ENCODE results near the gene LRMDA.

The LRMDA gene

DNA sequence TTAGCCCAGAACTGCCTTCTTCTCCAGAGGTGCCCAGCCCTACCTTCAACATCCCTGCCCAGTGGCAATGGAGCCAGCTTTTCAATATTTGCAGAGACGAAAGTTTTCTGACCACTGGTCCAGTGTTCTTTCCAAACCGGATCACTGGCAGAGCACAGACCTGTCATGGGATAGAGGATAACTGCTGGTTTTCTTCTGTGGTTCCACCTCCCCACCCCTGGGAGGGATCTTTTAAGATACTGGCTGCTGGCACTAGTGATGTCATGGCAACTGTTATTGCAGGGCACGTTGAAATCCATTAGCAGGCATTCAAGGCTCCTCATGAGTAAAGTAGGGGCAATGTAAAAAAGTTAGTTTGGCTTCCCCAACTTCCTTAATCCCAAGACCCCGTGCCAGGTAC is 387.1 kb downstream of the LRMDA start:
- Histone ChIP-seq H2AFZ (ENCODE audit: low read length) (no peak overlapping the region), H3K4me3 (ENCODE audit: low read length, poor library complexity, severe bottlenecking) (no peak overlapping the region), H3K9ac (ENCODE audit: low read depth, low read length, poor library complexity, severe bottlenecking) (no peak overlapping the region), H3F3A (ENCODE audit: low read depth) (no peaks in the 10 kb centered on the region), H3K9me2 (replicated peaks; ENCODE audit: low read depth, low read length) (no peaks in the 10 kb centered on the region), H3K4me1 (ENCODE audit: insufficient read depth, low read length, poor library complexity, severe bottlenecking) (no peaks in the 10 kb centered on the region), H3K4me2 (ENCODE audit: low read depth, low read length, poor library complexity, severe bottlenecking) (no peak overlapping the region), H3K9me3 (ENCODE audit: insufficient read depth, low read depth, low read length) (no peaks in the 10 kb centered on the region), H3K27me3 (ENCODE audit: insufficient read depth, low read length, poor library complexity, severe bottlenecking) (no peaks in the 10 kb centered on the region), H3K36me3 (ENCODE audit: insufficient read depth, low read length) (no peaks in the 10 kb centered on the region), H4K20me1 (ENCODE audit: insufficient read depth, low read length, poor library complexity, severe bottlenecking) (no peaks in the 10 kb centered on the region), H3K79me2 (ENCODE audit: insufficient read depth, low read length) (no peaks in the 10 kb centered on the region)
- TF ChIP-seq, protein P1, sequence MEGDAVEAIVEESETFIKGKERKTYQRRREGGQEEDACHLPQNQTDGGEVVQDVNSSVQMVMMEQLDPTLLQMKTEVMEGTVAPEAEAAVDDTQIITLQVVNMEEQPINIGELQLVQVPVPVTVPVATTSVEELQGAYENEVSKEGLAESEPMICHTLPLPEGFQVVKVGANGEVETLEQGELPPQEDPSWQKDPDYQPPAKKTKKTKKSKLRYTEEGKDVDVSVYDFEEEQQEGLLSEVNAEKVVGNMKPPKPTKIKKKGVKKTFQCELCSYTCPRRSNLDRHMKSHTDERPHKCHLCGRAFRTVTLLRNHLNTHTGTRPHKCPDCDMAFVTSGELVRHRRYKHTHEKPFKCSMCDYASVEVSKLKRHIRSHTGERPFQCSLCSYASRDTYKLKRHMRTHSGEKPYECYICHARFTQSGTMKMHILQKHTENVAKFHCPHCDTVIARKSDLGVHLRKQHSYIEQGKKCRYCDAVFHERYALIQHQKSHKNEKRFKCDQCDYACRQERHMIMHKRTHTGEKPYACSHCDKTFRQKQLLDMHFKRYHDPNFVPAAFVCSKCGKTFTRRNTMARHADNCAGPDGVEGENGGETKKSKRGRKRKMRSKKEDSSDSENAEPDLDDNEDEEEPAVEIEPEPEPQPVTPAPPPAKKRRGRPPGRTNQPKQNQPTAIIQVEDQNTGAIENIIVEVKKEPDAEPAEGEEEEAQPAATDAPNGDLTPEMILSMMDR (conservative IDR thresholded peaks at IDR 0.05; ENCODE audit: low read length) = no peak
- TF ChIP-seq EZH2phosphoT487 (IDR thresholded peaks at IDR 0.05; ENCODE audit: borderline replicate concordance) = no peak

DNA sequence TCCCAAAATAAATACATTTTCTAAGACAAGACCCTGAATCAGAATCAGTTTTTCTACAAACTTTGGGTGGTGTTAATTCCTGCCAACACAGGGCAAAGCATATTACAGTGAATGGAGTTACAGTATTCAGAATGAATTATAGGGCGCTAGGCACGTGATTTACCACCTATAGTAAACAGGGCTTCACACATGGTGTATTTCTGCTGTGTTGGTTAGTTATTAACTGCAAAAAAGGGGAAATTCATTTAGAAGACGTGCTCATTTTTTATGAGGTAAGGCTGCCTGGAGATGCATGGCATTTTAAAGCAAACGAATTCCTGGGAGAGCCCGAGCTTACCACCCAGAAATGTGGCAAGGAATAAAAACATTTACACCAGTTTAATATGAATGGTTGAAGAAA is 393.8 kb downstream of the LRMDA start:
- Histone ChIP-seq H3K79me2 (ENCODE audit: insufficient read depth, low read length) (no peaks in the 10 kb centered on the region), H3K9me2 (replicated peaks; ENCODE audit: low read depth, low read length) (no peaks in the 10 kb centered on the region), H4K20me1 (ENCODE audit: insufficient read depth, low read length, poor library complexity, severe bottlenecking) (no peaks in the 10 kb centered on the region), H3K4me2 (ENCODE audit: low read depth, low read length, poor library complexity, severe bottlenecking) (no peak overlapping the region), H3K4me3 (ENCODE audit: low read length, poor library complexity, severe bottlenecking) (no peak overlapping the region), H3K36me3 (ENCODE audit: insufficient read depth, low read length) (no peaks in the 10 kb centered on the region), H3K9me3 (ENCODE audit: insufficient read depth, low read depth, low read length) (no peaks in the 10 kb centered on the region), H3K9ac (ENCODE audit: low read depth, low read length, poor library complexity, severe bottlenecking) (no peak overlapping the region), H3K4me1 (ENCODE audit: insufficient read depth, low read length, poor library complexity, severe bottlenecking) (no peaks in the 10 kb centered on the region), H3F3A (ENCODE audit: low read depth) (no peaks in the 10 kb centered on the region), H3K27me3 (ENCODE audit: insufficient read depth, low read length, poor library complexity, severe bottlenecking) (no peaks in the 10 kb centered on the region), H2AFZ (ENCODE audit: low read length) (no peak overlapping the region)
- no peak for TF ChIP-seq EZH2phosphoT487 (IDR thresholded peaks at IDR 0.05; ENCODE audit: borderline replicate concordance)
- TF ChIP-seq, protein P1 (conservative IDR thresholded peaks at IDR 0.05; ENCODE audit: low read length) = no peak

DNA sequence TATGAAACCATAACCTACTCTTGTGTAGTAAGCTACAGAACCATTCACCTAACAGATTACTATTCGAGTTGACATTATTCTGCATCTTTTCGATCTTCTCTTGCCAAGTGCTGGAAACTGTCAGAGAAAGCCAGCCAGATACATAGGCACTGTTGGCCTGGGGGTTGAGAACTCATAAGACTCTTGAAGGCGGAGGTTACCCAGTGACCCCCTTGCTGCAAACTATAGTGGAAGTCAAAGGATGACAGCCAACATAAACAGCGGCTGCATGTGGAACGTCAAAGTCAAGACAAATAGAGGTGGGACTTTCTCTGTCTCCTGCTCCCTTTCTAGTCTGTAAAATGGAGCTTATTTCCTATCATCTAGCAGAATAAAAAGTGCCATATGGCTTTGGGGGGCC is 394.2 kb downstream of the LRMDA start:
- H3K27me3 ChIP-seq (ENCODE audit: insufficient read depth, low read length, poor library complexity, severe bottlenecking) = no peaks in the 10 kb centered on the region
- H3K4me2 ChIP-seq (ENCODE audit: low read depth, low read length, poor library complexity, severe bottlenecking) = no peak overlapping the region
- TF ChIP-seq EZH2phosphoT487 (IDR thresholded peaks at IDR 0.05; ENCODE audit: borderline replicate concordance) = no peak
- TF ChIP-seq, protein P1 (conservative IDR thresholded peaks at IDR 0.05; ENCODE audit: low read length) = no peak
- no peaks in the 10 kb centered on the region for H3K4me1 ChIP-seq (ENCODE audit: insufficient read depth, low read length, poor library complexity, severe bottlenecking)
- H3K4me3 ChIP-seq (ENCODE audit: low read length, poor library complexity, severe bottlenecking) = no peak overlapping the region
- H3K9me3 ChIP-seq (ENCODE audit: insufficient read depth, low read depth, low read length) = no peaks in the 10 kb centered on the region
- H4K20me1 ChIP-seq (ENCODE audit: insufficient read depth, low read length, poor library complexity, severe bottlenecking) = no peaks in the 10 kb centered on the region
- H3K9ac ChIP-seq (ENCODE audit: low read depth, low read length, poor library complexity, severe bottlenecking) = no peak overlapping the region
- no peaks in the 10 kb centered on the region for H3F3A ChIP-seq (ENCODE audit: low read depth)
- H3K9me2 ChIP-seq (replicated peaks; ENCODE audit: low read depth, low read length) = no peaks in the 10 kb centered on the region
- H3K36me3 ChIP-seq (ENCODE audit: insufficient read depth, low read length) = no peaks in the 10 kb centered on the region
- no peaks in the 10 kb centered on the region for H3K79me2 ChIP-seq (ENCODE audit: insufficient read depth, low read length)
- no peak overlapping the region for H2AFZ ChIP-seq (ENCODE audit: low read length)

Data from Loucy (cell line).